Neural cell (in vitro differentiated cells): ENCODE measurements around the gene KIFC3.

Experiments used
- CTCF ChIP-seq: fragments of 450-650 bp; IDR thresholded peaks from 2 replicates; pipeline ENCODE4 v1.5.1; 2014; ENCODE audit warnings: antibody characterized with exemption, mild to moderate bottlenecking, moderate library complexity; ENCODE audit not compliant: poor library complexity, severe bottlenecking
- EP300 ChIP-seq: fragments of 450-650 bp; conservative IDR thresholded peaks from 2 replicates; pipeline ENCODE4 v1.6.1; 2014; ENCODE audit warnings: antibody characterized with exemption, mild to moderate bottlenecking, moderate library complexity; ENCODE audit not compliant: poor library complexity, severe bottlenecking
- EZH2 ChIP-seq: fragments of 200-600, 300-800 bp; shearing (Covaris generic), sonication (generic); IDR thresholded peaks from 2 replicates; pipeline ENCODE4 v1.6.1; 2014; ENCODE audit warnings: antibody characterized with exemption, low read length, borderline replicate concordance, mild to moderate bottlenecking; ENCODE audit not compliant: insufficient read depth, poor library complexity, severe bottlenecking
- MXI1 ChIP-seq: fragments of 450-650 bp; conservative IDR thresholded peaks from 2 replicates; pipeline ENCODE4 v1.6.1; 2014; ENCODE audit warnings: antibody characterized with exemption, mild to moderate bottlenecking; ENCODE audit not compliant: poor library complexity, severe bottlenecking
- POLR2AphosphoS5 ChIP-seq: IDR thresholded peaks from 2 replicates; pipeline ENCODE4 v1.6.1; 2012
- RAD21 ChIP-seq: fragments of 450-650 bp; conservative IDR thresholded peaks from 2 replicates; pipeline ENCODE4 v1.6.1; 2014; ENCODE audit warnings: antibody characterized with exemption, mild to moderate bottlenecking, moderate library complexity
- REST ChIP-seq: IDR thresholded peaks from 2 replicates; pipeline ENCODE4 v1.6.1; 2012; ENCODE audit warnings: borderline replicate concordance
- SMC3 ChIP-seq: fragments of 450-650 bp; conservative IDR thresholded peaks from 2 replicates; pipeline ENCODE4 v1.6.1; 2014; ENCODE audit warnings: antibody characterized with exemption, mild to moderate bottlenecking, moderate library complexity; ENCODE audit not compliant: poor library complexity
- TAF1 ChIP-seq: IDR thresholded peaks from 2 replicates; pipeline ENCODE4 v1.6.1; 2012; ENCODE audit warnings: low read depth

GRCh38 chr16:57749101-57749692, 53.1 kb downstream of the KIFC3 start:
- no peak for TF ChIP-seq CTCF
- no peak for TF ChIP-seq TAF1
- TF ChIP-seq EP300: no peak
- TF ChIP-seq SMC3: no peak
- TF ChIP-seq EZH2: no peak
- TF ChIP-seq RAD21: no peak
- TF ChIP-seq POLR2AphosphoS5: no peak
- no peak for TF ChIP-seq REST
- no peak for TF ChIP-seq MXI1
